Subcutaneous adipose tissue (tissue), 4 donors: Measurements from ENCODE around the gene TCAF1. TPM values are rescaled to one million over a fixed set of nuclear protein-coding genes. Genes with fewer than 3 reads are reported as not detected.

Source experiments
- CTCF ChIP-seq: fragments of 450-650 bp; IDR thresholded peaks from one replicate; pipeline ENCODE4 v1.5.1; 2016; ENCODE audit warnings: low read depth, mild to moderate bottlenecking, control low read depth, antibody characterized with exemption, moderate library complexity
- total RNA-seq, 4 donors: library from RNA; depleted of rRNA; stranded (reverse); fragments of >200 nt; gene quantifications; one replicate each; pipeline ENCODE4 v1.1.0, GENCODE V29; 2016

TCAF1 gene
- total RNA-seq, 4 donors from 2014 or later, result 30.0 to 59.5 (median 39.5) TPM

DNA sequence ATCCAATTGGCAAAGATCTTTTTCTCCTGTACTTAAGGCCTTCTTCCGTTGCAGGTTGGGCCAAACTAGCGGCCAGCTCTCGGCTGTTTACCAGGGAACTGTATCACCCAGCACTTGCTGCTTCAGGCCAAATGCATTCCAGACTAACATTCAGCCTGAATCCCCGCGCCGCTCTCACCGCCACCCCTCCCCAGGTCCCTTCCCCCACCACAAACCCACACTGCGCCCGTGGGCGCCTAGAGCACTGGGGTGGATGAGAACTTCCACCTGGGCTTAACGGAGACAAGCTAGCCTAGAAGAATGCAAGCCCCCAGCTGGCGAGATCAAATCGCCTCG lies 676 bp downstream of the TCAF1 start:
- TF ChIP-seq CTCF, result no peak

- no peak for TF ChIP-seq CTCF
Observed at GRCh38 chr7:143900230-143900766, 1.7 kb downstream of the TCAF1 start.

DNA sequence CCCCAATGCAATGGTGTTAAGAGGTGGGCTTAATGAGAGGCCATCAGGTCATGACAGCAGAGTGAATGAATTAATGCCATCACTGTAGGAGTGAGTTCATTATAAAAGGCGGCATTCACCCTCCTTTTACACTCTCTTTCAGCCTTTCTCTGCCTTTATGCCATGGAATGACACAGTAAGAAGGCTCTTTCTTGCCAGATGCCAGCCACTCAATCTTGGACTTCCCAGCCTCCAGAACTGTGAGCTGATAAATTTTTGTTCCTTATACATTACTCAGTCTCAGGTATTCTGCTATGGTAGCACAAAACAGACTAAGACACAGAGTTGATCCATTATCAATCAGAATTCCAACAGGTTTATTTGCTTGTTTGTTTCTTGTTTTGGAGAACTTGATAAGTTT lies 3.2 kb downstream of the TCAF1 start:
- TF ChIP-seq CTCF, result no peak

DNA sequence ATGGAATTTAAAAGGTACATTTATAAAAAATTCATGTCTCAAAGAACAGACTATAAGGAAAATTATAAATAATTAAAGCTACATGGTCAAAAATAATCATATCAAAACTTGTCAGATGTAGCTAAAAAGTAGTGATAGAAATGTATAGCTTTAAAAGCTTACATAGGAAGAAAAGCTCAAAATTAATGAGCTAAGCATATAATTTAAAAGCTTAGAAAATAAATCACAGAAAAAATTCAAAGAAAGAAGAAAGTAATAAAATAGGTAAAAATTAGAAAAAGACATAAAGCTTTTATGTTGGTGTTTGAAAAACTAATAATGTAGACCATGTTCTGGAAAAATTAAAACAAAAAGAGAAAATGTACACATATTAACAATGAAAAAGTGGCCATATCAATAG lies 5.3 kb downstream of the TCAF1 start:
- TF ChIP-seq CTCF, result no peak

DNA sequence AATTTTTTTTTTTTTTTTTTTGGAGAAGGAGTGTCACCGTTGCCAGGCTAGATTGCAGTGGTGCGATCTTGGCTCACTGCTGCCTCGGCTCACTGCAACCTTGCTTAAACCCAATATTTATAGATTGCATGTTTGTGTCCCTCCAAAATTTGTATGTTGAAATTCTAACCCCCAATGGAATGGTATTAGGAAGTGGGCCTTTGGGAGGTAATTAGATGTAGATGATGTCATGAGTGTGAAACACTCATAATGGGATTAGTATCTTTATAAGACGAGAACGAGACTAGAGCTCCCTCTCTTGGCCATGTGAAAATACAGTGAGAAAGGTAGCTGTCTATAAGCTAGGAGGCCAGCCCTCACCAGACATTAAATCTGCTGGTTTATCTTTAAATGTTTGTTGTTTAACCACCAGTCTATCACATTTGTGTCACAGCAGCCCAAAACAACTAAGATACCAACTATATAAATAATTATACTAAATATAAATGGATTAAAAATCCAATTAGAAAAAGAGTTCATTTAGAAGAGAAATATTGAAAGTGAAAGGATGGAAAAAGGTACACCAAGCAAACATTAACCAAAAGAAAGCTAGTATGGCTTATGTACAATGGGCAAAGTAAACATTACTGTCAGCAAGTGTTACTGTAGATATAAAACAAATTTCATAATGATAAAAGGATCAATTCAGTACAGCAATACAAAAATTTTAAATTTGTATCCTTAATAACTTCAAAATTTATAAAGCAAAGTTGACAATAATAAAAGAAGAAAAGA lies 9.3 kb downstream of the TCAF1 start:
- TF ChIP-seq CTCF, result no peak

DNA sequence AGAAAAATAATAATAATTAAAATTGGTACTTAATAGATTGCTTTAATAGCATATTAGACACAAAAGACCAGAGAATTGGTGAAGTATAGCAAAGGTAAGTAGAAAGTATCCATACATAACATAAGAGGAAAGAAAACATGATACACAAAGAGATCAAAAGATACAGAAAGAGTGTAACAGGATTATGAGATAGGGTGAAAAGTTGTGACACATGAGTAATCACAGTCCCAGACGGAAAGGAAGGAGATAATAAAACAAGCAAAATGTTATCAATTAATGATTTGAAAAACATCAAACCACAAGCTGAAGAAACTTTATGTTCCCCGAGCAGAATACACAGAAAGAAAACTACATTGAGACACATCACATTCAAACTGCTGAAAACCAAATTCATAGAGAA lies 10.5 kb downstream of the TCAF1 start:
- no peak for TF ChIP-seq CTCF

DNA sequence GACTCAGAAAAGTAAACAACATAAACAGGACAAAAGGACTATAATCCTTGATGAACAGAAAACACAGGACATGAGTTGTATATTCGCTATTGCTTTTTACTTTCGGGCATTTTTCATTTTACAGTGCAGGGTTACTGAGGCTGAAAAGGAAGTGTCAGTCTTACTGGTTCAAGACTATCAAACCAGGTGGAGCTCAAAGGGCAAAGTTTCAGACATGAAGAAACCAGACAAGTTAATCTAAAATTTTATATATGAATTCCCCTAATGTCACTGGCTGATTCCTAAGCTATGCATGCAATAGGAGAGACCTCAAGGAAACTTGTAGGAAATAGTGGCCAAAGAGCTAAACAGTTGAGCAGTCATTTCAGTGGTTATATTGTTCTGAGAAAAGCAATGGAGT lies 11.4 kb downstream of the TCAF1 start:
- TF ChIP-seq CTCF, result no peak
